Hepatocyte (in vitro differentiated cells): ENCODE measurements around the gene CELF4. TPM values are rescaled to one million over a fixed set of nuclear protein-coding genes. Genes with fewer than 3 reads are reported as not detected.

ENCODE experiments used
- DNase-seq: peaks from one replicate; pipeline ENCODE4 v3.0.0-alpha.2; 2016; ENCODE audit warnings: low spot score
- H2AFZ ChIP-seq: fragments of 200-600 bp; sonication (generic); 2 replicates; pipeline ENCODE4 v1.6.0; 2016; ENCODE audit warnings: antibody characterized with exemption, mild to moderate bottlenecking
- H3K27ac ChIP-seq: fragments of 200-600 bp; sonication (generic); 2 replicates; pipeline ENCODE4 v1.5.1; 2016; ENCODE audit warnings: mild to moderate bottlenecking
- H3K27me3 ChIP-seq: fragments of 200-600 bp; sonication (generic); 2 replicates; pipeline ENCODE4 v1.6.1; 2016
- H3K36me3 ChIP-seq: fragments of 200-600 bp; sonication (generic); replicated peaks from 2 replicates; pipeline ENCODE4 v1.5.1; 2016; ENCODE audit warnings: low read depth; ENCODE audit not compliant: insufficient read depth
- H3K4me1 ChIP-seq: fragments of 200-600 bp; sonication (generic); 2 replicates; pipeline ENCODE4 v1.5.1; 2016; ENCODE audit warnings: mild to moderate bottlenecking, moderate library complexity; ENCODE audit not compliant: insufficient read depth
- H3K4me2 ChIP-seq: fragments of 200-600 bp; sonication (generic); 2 replicates; pipeline ENCODE4 v1.6.0; 2016
- H3K4me3 ChIP-seq: fragments of 200-600 bp; sonication (generic); 2 replicates; pipeline ENCODE4 v1.5.1; 2016; ENCODE audit warnings: mild to moderate bottlenecking
- H3K79me2 ChIP-seq: fragments of 200-600 bp; sonication (generic); 2 replicates; pipeline ENCODE4 v1.6.0; 2017; ENCODE audit warnings: mild to moderate bottlenecking
- H3K9me2 ChIP-seq: fragments of 200-600 bp; sonication (generic); replicated peaks from 2 replicates; pipeline ENCODE4 v1.6.0; 2017; ENCODE audit warnings: mild to moderate bottlenecking; ENCODE audit not compliant: insufficient read depth
- H3K9me3 ChIP-seq: fragments of 200-600 bp; sonication (generic); 2 replicates; pipeline ENCODE4 v1.5.1; 2016; ENCODE audit warnings: low read depth, mild to moderate bottlenecking
- H4K20me1 ChIP-seq: fragments of 200-600 bp; sonication (generic); 2 replicates; pipeline ENCODE4 v1.6.0; 2016; ENCODE audit warnings: mild to moderate bottlenecking; ENCODE audit not compliant: insufficient read depth, poor library complexity, severe bottlenecking
- CTCF ChIP-seq: fragments of 200-600 bp; sonication (generic); IDR thresholded peaks from 2 replicates; pipeline ENCODE4 v1.5.1; 2016; ENCODE audit warnings: antibody characterized with exemption, mild to moderate bottlenecking; ENCODE audit not compliant: poor library complexity
- EZH2 ChIP-seq: fragments of 200-600 bp; sonication (generic); IDR thresholded peaks from 2 replicates; pipeline ENCODE4 v1.6.1; 2016; ENCODE audit warnings: antibody characterized with exemption, mild to moderate bottlenecking, borderline replicate concordance
- EZH2phosphoT487 ChIP-seq: fragments of 200-600 bp; sonication (generic); IDR thresholded peaks from one replicate; pipeline ENCODE4 v1.6.1; 2018; ENCODE audit warnings: antibody characterized with exemption, mild to moderate bottlenecking, low read depth, moderate library complexity; ENCODE audit not compliant: unreplicated experiment, severe bottlenecking
- WGBS: methylation state at CpG from one replicate; pipeline ENCODE4 v1.1.6; 2016; ENCODE audit warnings: low lambda C conversion rate; ENCODE audit errors: missing lambda C conversion rate; 5-methylcytosine and 5-hydroxymethylcytosine counted together
- polyA plus RNA-seq: library from polyadenylated mRNA; unstranded; fragments of >200 nt; fragmentation: Nextera tagmentation; extraction: Ambion mirVana; gene quantifications from 2 replicates; pipeline ENCODE4 v1.2.1, GENCODE V29; 2016
- total RNA-seq: library from RNA; depleted of rRNA; stranded (reverse); fragments of >200 nt; gene quantifications from 2 replicates; pipeline ENCODE4 v1.2.3, GENCODE V29; 2014

Gene CELF4
- total and polyA plus RNA-seq, 2 experiments from 2014 or later: 1.3 to 2.9 TPM

- peaks cover 3% of the 10 kb centered on the region for H3K4me1 ChIP-seq
- no peaks in the 10 kb centered on the region for H3K36me3 ChIP-seq
- no peaks in the 10 kb centered on the region for H3K9me3 ChIP-seq
- H4K20me1 ChIP-seq: no peaks in the 10 kb centered on the region
- no peak for TF ChIP-seq EZH2phosphoT487
- no peak for TF ChIP-seq CTCF
- TF ChIP-seq EZH2: no peak
- no peaks in the 10 kb centered on the region for H3K9me2 ChIP-seq
- no peak overlapping the region for H3K4me2 ChIP-seq
- H3K4me3 ChIP-seq: no peak overlapping the region
- no peak overlapping the region for H2AFZ ChIP-seq
- H3K27ac ChIP-seq: no peak overlapping the region
- H3K79me2 ChIP-seq: no peaks in the 10 kb centered on the region
- WGBS: 95% methylated on average over 19 of the region's 19 CpGs
- DNase-seq: no peak
- peaks cover 30% of the 10 kb centered on the region for H3K27me3 ChIP-seq
Measured at GRCh38 chr18:37389684-37390368, 175.8 kb downstream of the CELF4 start.

- H3K4me1 ChIP-seq: no peaks in the 10 kb centered on the region
- H3K27me3 ChIP-seq: peaks cover 25% of the 10 kb centered on the region
- H3K4me3 ChIP-seq: no peak overlapping the region
- no peaks in the 10 kb centered on the region for H3K79me2 ChIP-seq
- no peaks in the 10 kb centered on the region for H4K20me1 ChIP-seq
- no peak overlapping the region for H3K4me2 ChIP-seq
- no peak overlapping the region for H2AFZ ChIP-seq
- 85% methylated on average over 5 of the region's 5 CpGs for WGBS
- H3K9me2 ChIP-seq: no peaks in the 10 kb centered on the region
- H3K9me3 ChIP-seq: no peaks in the 10 kb centered on the region
- TF ChIP-seq EZH2 (no peak), EZH2phosphoT487 (no peak)
- no peak for DNase-seq
- no peak overlapping the region for H3K27ac ChIP-seq
- H3K36me3 ChIP-seq: no peaks in the 10 kb centered on the region
Measured at GRCh38 chr18:37389041-37389440, 176.6 kb downstream of the CELF4 start.

DNA sequence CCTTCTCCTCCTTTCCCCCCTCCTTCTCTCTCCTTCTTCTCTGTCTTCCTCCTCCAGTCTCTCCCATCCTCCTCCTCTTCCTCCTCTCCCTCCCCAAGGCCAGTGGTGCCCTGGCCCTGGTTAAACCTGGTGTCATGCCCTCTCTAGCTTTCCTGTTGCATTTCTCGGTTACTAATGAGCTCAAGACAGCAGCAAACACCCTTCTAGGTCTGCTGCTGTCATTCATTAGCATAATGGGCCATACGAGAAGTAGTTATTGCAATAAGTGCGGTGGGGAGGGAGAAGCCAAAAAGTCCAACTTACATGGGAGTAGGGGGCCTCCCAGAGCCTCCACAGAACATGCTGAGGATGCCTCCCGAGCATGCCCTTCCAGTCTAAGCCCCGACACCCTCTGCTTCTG lies 177.2 kb downstream of the CELF4 start:
- Histone ChIP-seq H3K27ac (no peak overlapping the region), H3K9me2 (no peaks in the 10 kb centered on the region), H3K36me3 (no peaks in the 10 kb centered on the region), H2AFZ (no peak overlapping the region), H3K27me3 (peaks cover 19% of the 10 kb centered on the region), H3K4me2 (no peak overlapping the region), H3K4me3 (no peak overlapping the region), H3K9me3 (no peaks in the 10 kb centered on the region), H4K20me1 (no peaks in the 10 kb centered on the region), H3K79me2 (no peaks in the 10 kb centered on the region), H3K4me1 (no peaks in the 10 kb centered on the region)
- 77% methylated on average over 5 of the region's 5 CpGs for WGBS
- no peak for DNase-seq
- TF ChIP-seq CTCF (no peak), EZH2phosphoT487 (no peak)

DNA sequence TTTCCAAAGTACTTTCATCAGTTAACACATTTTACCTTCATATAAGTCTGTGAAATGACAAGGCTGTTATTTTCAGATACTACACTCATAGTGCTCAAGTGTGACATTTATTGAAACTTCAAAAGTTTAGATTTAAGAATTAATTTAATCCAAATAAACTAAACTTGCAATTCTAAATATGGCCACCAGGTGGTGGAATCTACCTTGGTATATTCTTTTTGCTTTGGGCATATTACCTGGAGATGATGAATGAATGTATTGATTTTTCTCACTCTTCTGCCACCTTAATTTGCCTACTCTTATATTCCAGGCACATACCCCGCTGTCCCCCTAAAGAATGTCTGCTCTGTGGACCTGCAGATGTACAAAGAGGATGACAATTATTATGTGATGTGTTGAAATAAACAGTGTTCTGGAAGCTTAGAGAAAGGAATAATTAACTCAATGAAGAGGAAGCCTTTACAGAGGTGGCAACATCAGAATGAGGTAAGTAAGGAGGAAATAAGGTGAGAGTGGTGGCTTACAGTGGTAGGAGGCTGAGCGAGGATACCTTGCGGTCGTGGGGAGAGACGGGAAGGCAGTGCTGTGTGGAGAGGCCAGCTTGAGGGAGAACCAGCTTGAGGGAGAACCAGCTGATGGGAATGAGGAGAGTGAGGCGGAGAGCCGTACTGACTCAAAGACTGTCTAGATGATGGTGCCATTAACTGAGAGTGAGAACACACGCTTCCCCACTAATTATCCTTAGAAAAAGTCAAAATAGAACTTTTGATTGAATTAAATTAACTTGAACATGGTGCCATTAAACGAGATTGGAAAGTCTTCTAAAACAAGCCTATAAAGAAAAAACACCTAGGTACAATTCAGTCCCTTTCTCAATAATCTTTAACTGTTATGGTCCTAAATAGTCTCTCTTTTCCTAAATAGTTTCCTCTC lies 179.5 kb downstream of the CELF4 start:
- Histone ChIP-seq H3K4me2 (no peak overlapping the region), H3K9me3 (no peaks in the 10 kb centered on the region), H4K20me1 (no peaks in the 10 kb centered on the region), H2AFZ (no peak overlapping the region), H3K27me3 (no peaks in the 10 kb centered on the region), H3K36me3 (no peaks in the 10 kb centered on the region), H3K27ac (no peak overlapping the region), H3K4me1 (no peaks in the 10 kb centered on the region), H3K79me2 (no peaks in the 10 kb centered on the region), H3K4me3 (no peak overlapping the region), H3K9me2 (no peaks in the 10 kb centered on the region)
- TF ChIP-seq CTCF: peak; percentile 74
- no peak for TF ChIP-seq EZH2
- DNase-seq: peak; percentile 59
- 80% methylated on average over 9 of the region's 9 CpGs for WGBS
